Esophagus squamous epithelium (tissue), 4 donors: ENCODE data around the gene LARGE1.
"Not testable (repeated sequence)": the region's sequence is repeated elsewhere in the genome, so short reads cannot be mapped to it uniquely, and the experiment has no call there.

ENCODE experiments used
- POLR2A ChIP-seq, 4 donors: fragments of 450-650 bp; IDR thresholded peaks; one replicate each; pipeline ENCODE4 v1.6.1; 2017; ENCODE audit warnings: antibody characterized with exemption in 4 of 4, mild to moderate bottlenecking in 4 of 4, moderate library complexity in 3 of 4
- TF ChIP-seq, protein P1 (sequence below), 6 experiments: fragments of 450-650 bp in 4 of 6; fragments of 200-600 bp in 2 of 6; sonication (generic) in 2 of 6; IDR thresholded peaks; one replicate each; pipeline ENCODE4 v1.5.1; 2016 to 2019; ENCODE audit warnings: antibody characterized with exemption in 6 of 6, mild to moderate bottlenecking in 4 of 6, moderate library complexity in 4 of 6

- TF ChIP-seq POLR2A (IDR thresholded peaks at IDR 0.05), result not testable (repeated sequence)
- TF ChIP-seq, protein P1, sequence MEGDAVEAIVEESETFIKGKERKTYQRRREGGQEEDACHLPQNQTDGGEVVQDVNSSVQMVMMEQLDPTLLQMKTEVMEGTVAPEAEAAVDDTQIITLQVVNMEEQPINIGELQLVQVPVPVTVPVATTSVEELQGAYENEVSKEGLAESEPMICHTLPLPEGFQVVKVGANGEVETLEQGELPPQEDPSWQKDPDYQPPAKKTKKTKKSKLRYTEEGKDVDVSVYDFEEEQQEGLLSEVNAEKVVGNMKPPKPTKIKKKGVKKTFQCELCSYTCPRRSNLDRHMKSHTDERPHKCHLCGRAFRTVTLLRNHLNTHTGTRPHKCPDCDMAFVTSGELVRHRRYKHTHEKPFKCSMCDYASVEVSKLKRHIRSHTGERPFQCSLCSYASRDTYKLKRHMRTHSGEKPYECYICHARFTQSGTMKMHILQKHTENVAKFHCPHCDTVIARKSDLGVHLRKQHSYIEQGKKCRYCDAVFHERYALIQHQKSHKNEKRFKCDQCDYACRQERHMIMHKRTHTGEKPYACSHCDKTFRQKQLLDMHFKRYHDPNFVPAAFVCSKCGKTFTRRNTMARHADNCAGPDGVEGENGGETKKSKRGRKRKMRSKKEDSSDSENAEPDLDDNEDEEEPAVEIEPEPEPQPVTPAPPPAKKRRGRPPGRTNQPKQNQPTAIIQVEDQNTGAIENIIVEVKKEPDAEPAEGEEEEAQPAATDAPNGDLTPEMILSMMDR (IDR thresholded peaks at IDR 0.05), result not testable (repeated sequence)
Observed at GRCh38 chr22:33857767-33858166, 62.5 kb downstream of the LARGE1 start.
